ENCODE data around the gene ZNF296. TPM values are rescaled to one million over a fixed set of nuclear protein-coding genes. Genes with fewer than 3 reads are reported as not detected.
A peak's percentile ranks its signal among the peaks of the same experiment; 100 is the strongest.

The ZNF296 gene
- total RNA-seq, 1 experiment from 2014 or later = 13.8 TPM

GRCh38 chr19:45041125-45041524, 35.2 kb downstream of the ZNF296 start (continued):
- TF ChIP-seq, protein P1, sequence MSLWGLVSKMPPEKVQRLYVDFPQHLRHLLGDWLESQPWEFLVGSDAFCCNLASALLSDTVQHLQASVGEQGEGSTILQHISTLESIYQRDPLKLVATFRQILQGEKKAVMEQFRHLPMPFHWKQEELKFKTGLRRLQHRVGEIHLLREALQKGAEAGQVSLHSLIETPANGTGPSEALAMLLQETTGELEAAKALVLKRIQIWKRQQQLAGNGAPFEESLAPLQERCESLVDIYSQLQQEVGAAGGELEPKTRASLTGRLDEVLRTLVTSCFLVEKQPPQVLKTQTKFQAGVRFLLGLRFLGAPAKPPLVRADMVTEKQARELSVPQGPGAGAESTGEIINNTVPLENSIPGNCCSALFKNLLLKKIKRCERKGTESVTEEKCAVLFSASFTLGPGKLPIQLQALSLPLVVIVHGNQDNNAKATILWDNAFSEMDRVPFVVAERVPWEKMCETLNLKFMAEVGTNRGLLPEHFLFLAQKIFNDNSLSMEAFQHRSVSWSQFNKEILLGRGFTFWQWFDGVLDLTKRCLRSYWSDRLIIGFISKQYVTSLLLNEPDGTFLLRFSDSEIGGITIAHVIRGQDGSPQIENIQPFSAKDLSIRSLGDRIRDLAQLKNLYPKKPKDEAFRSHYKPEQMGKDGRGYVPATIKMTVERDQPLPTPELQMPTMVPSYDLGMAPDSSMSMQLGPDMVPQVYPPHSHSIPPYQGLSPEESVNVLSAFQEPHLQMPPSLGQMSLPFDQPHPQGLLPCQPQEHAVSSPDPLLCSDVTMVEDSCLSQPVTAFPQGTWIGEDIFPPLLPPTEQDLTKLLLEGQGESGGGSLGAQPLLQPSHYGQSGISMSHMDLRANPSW (CRISPR knock-in tag; conservative IDR thresholded peaks at IDR 0.05; ENCODE audit: low read depth) = no peak
- TF ChIP-seq E2F4 (CRISPR knock-in tag; IDR thresholded peaks at IDR 0.05; ENCODE audit: borderline replicate concordance, low read depth) (no peak), TEAD4 (CRISPR knock-in tag; IDR thresholded peaks at IDR 0.05) (no peak), NFATC4 (CRISPR knock-in tag; IDR thresholded peaks at IDR 0.05) (no peak)

- Mint-ChIP-seq H3K4me1 (peaks cover 10% of the 10 kb centered on the region), H3K27me3 (ENCODE audit: low read depth) (no peaks in the 10 kb centered on the region), H3K4me3 (peak overlapping the region; percentile 98), H3K9me3 (no peaks in the 10 kb centered on the region), H3K27ac (peak overlapping the region; percentile 92), H3K36me3 (peaks cover 42% of the 10 kb centered on the region)
- DNase-seq (ENCODE audit: low spot score) (no peak), ATAC-seq (no peak)
- POLR2A ChIA-PET = no interaction called here
- TF ChIP-seq ATF1 (CRISPR knock-in tag; IDR thresholded peaks at IDR 0.05) (no peak), RELA (CRISPR knock-in tag; IDR thresholded peaks at IDR 0.05; ENCODE audit: borderline replicate concordance) (no peak), ATF6 (CRISPR knock-in tag; IDR thresholded peaks at IDR 0.05) (no peak), ZNF317 (CRISPR knock-in tag; IDR thresholded peaks at IDR 0.05; ENCODE audit: borderline replicate concordance, low read depth) (no peak)
- CTCF ChIA-PET = interaction anchor here (1.2 to 7.3 kb wide), 5 partner anchors 18 to 72 kb away, joined by 3 to 37 read pairs (median 15); no protein-coding TSS in a partner anchor
Observed at GRCh38 chr19:45040059-45040771, 36.1 kb downstream of the ZNF296 start.

- ATAC-seq (peak; percentile 92), DNase-seq (ENCODE audit: low spot score) (peak; percentile 89)
- POLR2A ChIA-PET = interaction anchor here (0.6 to 1.5 kb wide), 6 partner anchors 12 to 133 kb away, joined by 3 to 9 read pairs (median 4); partner anchors contain the start of genes APOE and GEMIN7
- peaks cover 10% of the 10 kb centered on the region for H3K4me1 Mint-ChIP-seq
- CTCF ChIA-PET = interaction anchor here (0.6 to 2.7 kb wide), 16 partner anchors 13 to 935 kb away, joined by 3 to 32 read pairs (median 4); partner anchors contain the start of gene BLOC1S3
- peak within 1 kb of the TSS; percentile 98 for H3K4me3 Mint-ChIP-seq
- no peaks in the 10 kb centered on the region for H3K27me3 Mint-ChIP-seq (ENCODE audit: low read depth)
- H3K9me3 Mint-ChIP-seq = no peaks in the 10 kb centered on the region
- peak within 1 kb of the TSS; percentile 92 for H3K27ac Mint-ChIP-seq
- H3K36me3 Mint-ChIP-seq = peaks cover 36% of the 10 kb centered on the region
- TF ChIP-seq RELA (CRISPR knock-in tag; IDR thresholded peaks at IDR 0.05; ENCODE audit: borderline replicate concordance) (no peak), ZNF425 (CRISPR knock-in tag; conservative IDR thresholded peaks at IDR 0.05) (no peak), MXD4 (CRISPR knock-in tag; IDR thresholded peaks at IDR 0.05; ENCODE audit: borderline replicate concordance) (no peak), NR3C1 (CRISPR knock-in tag; conservative IDR thresholded peaks at IDR 0.05; ENCODE audit: low read depth) (no peak), ZNF232 (CRISPR knock-in tag; IDR thresholded peaks at IDR 0.05) (peak; percentile 70; the same call in 1 of the 2 replicates)
- TF ChIP-seq, protein P2, sequence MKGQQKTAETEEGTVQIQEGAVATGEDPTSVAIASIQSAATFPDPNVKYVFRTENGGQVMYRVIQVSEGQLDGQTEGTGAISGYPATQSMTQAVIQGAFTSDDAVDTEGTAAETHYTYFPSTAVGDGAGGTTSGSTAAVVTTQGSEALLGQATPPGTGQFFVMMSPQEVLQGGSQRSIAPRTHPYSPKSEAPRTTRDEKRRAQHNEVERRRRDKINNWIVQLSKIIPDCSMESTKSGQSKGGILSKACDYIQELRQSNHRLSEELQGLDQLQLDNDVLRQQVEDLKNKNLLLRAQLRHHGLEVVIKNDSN (CRISPR knock-in tag; IDR thresholded peaks at IDR 0.05) = no peak; the same call in 1 of the 2 replicates
- TF ChIP-seq, protein P3, sequence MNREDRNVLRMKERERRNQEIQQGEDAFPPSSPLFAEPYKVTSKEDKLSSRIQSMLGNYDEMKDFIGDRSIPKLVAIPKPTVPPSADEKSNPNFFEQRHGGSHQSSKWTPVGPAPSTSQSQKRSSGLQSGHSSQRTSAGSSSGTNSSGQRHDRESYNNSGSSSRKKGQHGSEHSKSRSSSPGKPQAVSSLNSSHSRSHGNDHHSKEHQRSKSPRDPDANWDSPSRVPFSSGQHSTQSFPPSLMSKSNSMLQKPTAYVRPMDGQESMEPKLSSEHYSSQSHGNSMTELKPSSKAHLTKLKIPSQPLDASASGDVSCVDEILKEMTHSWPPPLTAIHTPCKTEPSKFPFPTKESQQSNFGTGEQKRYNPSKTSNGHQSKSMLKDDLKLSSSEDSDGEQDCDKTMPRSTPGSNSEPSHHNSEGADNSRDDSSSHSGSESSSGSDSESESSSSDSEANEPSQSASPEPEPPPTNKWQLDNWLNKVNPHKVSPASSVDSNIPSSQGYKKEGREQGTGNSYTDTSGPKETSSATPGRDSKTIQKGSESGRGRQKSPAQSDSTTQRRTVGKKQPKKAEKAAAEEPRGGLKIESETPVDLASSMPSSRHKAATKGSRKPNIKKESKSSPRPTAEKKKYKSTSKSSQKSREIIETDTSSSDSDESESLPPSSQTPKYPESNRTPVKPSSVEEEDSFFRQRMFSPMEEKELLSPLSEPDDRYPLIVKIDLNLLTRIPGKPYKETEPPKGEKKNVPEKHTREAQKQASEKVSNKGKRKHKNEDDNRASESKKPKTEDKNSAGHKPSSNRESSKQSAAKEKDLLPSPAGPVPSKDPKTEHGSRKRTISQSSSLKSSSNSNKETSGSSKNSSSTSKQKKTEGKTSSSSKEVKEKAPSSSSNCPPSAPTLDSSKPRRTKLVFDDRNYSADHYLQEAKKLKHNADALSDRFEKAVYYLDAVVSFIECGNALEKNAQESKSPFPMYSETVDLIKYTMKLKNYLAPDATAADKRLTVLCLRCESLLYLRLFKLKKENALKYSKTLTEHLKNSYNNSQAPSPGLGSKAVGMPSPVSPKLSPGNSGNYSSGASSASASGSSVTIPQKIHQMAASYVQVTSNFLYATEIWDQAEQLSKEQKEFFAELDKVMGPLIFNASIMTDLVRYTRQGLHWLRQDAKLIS (CRISPR knock-in tag; IDR thresholded peaks at IDR 0.05; ENCODE audit: borderline replicate concordance) = no peak
- TF ChIP-seq, protein P4, sequence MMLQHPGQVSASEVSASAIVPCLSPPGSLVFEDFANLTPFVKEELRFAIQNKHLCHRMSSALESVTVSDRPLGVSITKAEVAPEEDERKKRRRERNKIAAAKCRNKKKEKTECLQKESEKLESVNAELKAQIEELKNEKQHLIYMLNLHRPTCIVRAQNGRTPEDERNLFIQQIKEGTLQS (CRISPR knock-in tag; conservative IDR thresholded peaks at IDR 0.05) = no peak
Observed at GRCh38 chr19:45038931-45039893, 37.1 kb downstream of the ZNF296 start, which contains the start of gene CLASRP. CLASRP (plus strand) TSS chr19:45039045; CDS start chr19:45040213, 1,168 bp downstream.
